CD4-positive, CD25-positive, alpha-beta regulatory T cell (primary cell): ENCODE data around the gene RBM41. TPM values are rescaled to one million over a fixed set of nuclear protein-coding genes. Genes with fewer than 3 reads are reported as not detected.

Experiments
- ATAC-seq, 2 donors: fragments of 150-1000 bp; cut with Tn5 transposase; one replicate each; pipeline ENCODE4 v1.10.0; 2021; ENCODE audit warnings: low read depth in 2 of 2, moderate number of reproducible peaks in 2 of 2, moderate library complexity in 1 of 2
- DNase-seq, 3 donors: peaks; one replicate each; pipeline versions ENCODE4 v3.0.0 to v3.0.0-alpha.2; 2012 to 2022; ENCODE audit warnings: mixed read lengths in 1 of 3
- H3K27ac ChIP-seq: one replicate; pipeline ENCODE4 v1.7.0; 2013; ENCODE audit warnings: mild to moderate bottlenecking, low read length; ENCODE audit not compliant: insufficient read depth, poor library complexity, severe bottlenecking
- H3K27me3 ChIP-seq: one replicate; pipeline ENCODE4 v1.7.0; 2013; ENCODE audit warnings: low read length; ENCODE audit not compliant: control insufficient read depth, insufficient read depth
- H3K36me3 ChIP-seq: one replicate; pipeline ENCODE4 v1.7.0; 2013; ENCODE audit warnings: mild to moderate bottlenecking, low read length, moderate library complexity; ENCODE audit not compliant: control insufficient read depth, insufficient read depth
- H3K4me1 ChIP-seq: 2 replicates; pipeline ENCODE4 v1.7.0; 2013; ENCODE audit warnings: mild to moderate bottlenecking, low read length; ENCODE audit not compliant: insufficient read depth, control insufficient read depth, poor library complexity, severe bottlenecking
- H3K4me3 ChIP-seq: one replicate; pipeline ENCODE4 v1.7.0; 2013; ENCODE audit warnings: low read depth, mild to moderate bottlenecking, low read length, moderate library complexity
- H3K9me3 ChIP-seq, 2 experiments: 1 replicate in 1 of 2; 2 replicates in 1 of 2; pipeline ENCODE4 v1.7.0; 2013; ENCODE audit warnings: low read length in 2 of 2, mild to moderate bottlenecking in 1 of 2, moderate library complexity in 1 of 2; ENCODE audit not compliant: control insufficient read depth in 2 of 2
- H3K27ac Mint-ChIP-seq, 3 donors: one replicate each; pipeline ENCODE4 v1.8.0; 2020 to 2022; ENCODE audit warnings: mild to moderate bottlenecking in 3 of 3, mixed read lengths in 3 of 3, moderate library complexity in 2 of 3
- H3K27me3 Mint-ChIP-seq: one replicate; pipeline ENCODE4 v1.8.0; 2022; ENCODE audit warnings: mild to moderate bottlenecking, mixed read lengths
- H3K36me3 Mint-ChIP-seq: one replicate; pipeline ENCODE4 v1.8.0; 2020; ENCODE audit warnings: mixed read lengths
- H3K4me1 Mint-ChIP-seq, 4 donors: one replicate each; pipeline ENCODE4 v1.8.0; 2020 to 2022; ENCODE audit warnings: mixed read lengths in 4 of 4, mild to moderate bottlenecking in 1 of 4
- H3K4me3 Mint-ChIP-seq, 4 donors: one replicate each; pipeline ENCODE4 v1.8.0; 2020 to 2022; ENCODE audit warnings: mild to moderate bottlenecking in 4 of 4, mixed read lengths in 4 of 4, moderate library complexity in 3 of 4
- H3K9me3 Mint-ChIP-seq, 7 donors: one replicate each; pipeline ENCODE4 v1.8.0; 2020 to 2022; ENCODE audit warnings: mixed read lengths in 7 of 7, mild to moderate bottlenecking in 3 of 7, moderate library complexity in 2 of 7
- polyA plus RNA-seq, 4 donors: library from polyadenylated mRNA; unstranded; fragments of 300-500 nt; fragmentation: Illumina TruSeq; gene quantifications; one replicate each; pipeline ENCODE4 v1.2.3, GENCODE V29; 2021
- total RNA-seq: library from RNA; stranded (reverse); gene quantifications from one replicate; pipeline ENCODE4 v1.2.3, GENCODE V29; 2022

The RBM41 gene
- total and polyA plus RNA-seq, 5 donors from 2014 or later: 5.3 to 16.8 (median 10.2) TPM

GRCh38 chrX:107153005-107153404 is 34.4 kb upstream of the RBM41 start:
- no peaks in the 10 kb centered on the region for H3K27me3 ChIP-seq
- DNase-seq (no peak), ATAC-seq (no peak)
- Mint-ChIP-seq H3K9me3 (peaks cover 0 to 1% (median 0%) of the 10 kb centered on the region in 7 donors), H3K4me3 (no peak overlapping the region), H3K4me1 (peaks cover 0 to 10% (median 3%) of the 10 kb centered on the region in 4 donors), H3K27ac (no peak overlapping the region), H3K36me3 (no peaks in the 10 kb centered on the region), H3K27me3 (no peaks in the 10 kb centered on the region)
- H3K9me3 ChIP-seq: no peaks in the 10 kb centered on the region
- H3K36me3 ChIP-seq: no peaks in the 10 kb centered on the region
- H3K4me3 ChIP-seq: no peak overlapping the region
- H3K4me1 ChIP-seq: no peaks in the 10 kb centered on the region
- no peak overlapping the region for H3K27ac ChIP-seq

GRCh38 chrX:107146670-107147069 is 28.0 kb upstream of the RBM41 start:
- Mint-ChIP-seq H3K27me3 (no peaks in the 10 kb centered on the region), H3K36me3 (no peaks in the 10 kb centered on the region), H3K27ac (no peak overlapping the region), H3K4me3 (no peak overlapping the region), H3K9me3 (peaks cover 0 to 1% (median 0%) of the 10 kb centered on the region in 7 donors), H3K4me1 (peaks cover 0 to 4% (median 0%) of the 10 kb centered on the region in 4 donors)
- Histone ChIP-seq H3K27me3 (no peaks in the 10 kb centered on the region), H3K4me3 (no peak overlapping the region), H3K9me3 (no peaks in the 10 kb centered on the region), H3K4me1 (no peaks in the 10 kb centered on the region), H3K27ac (no peak overlapping the region), H3K36me3 (no peaks in the 10 kb centered on the region)
- DNase-seq (no peak), ATAC-seq (no peak)

GRCh38 chrX:107135965-107136307 is 17.3 kb upstream of the RBM41 start:
- peaks cover 4 to 6% (median 6%) of the 10 kb centered on the region in 4 donors for H3K4me1 Mint-ChIP-seq
- peak overlapping the region in 2 of 4 donors; percentile 31 to 42 for H3K4me3 Mint-ChIP-seq
- H3K36me3 ChIP-seq: no peaks in the 10 kb centered on the region
- peaks cover 9% of the 10 kb centered on the region for H3K27me3 Mint-ChIP-seq
- no peak for ATAC-seq
- no peak for DNase-seq
- H3K36me3 Mint-ChIP-seq: no peaks in the 10 kb centered on the region
- H3K4me3 ChIP-seq: peak overlapping the region; percentile 0
- no peaks in the 10 kb centered on the region for H3K27me3 ChIP-seq
- H3K27ac Mint-ChIP-seq: peak overlapping the region in 2 of 3 donors; percentile 77 to 83
- peaks cover 0 to 3% (median 0%) of the 10 kb centered on the region in 7 donors for H3K9me3 Mint-ChIP-seq
- H3K9me3 ChIP-seq: no peaks in the 10 kb centered on the region
- no peak overlapping the region for H3K27ac ChIP-seq
- H3K4me1 ChIP-seq: no peaks in the 10 kb centered on the region

- Mint-ChIP-seq H3K4me1 (peaks cover 4 to 6% (median 6%) of the 10 kb centered on the region in 4 donors), H3K27ac (peak overlapping the region in 2 of 3 donors; percentile 77 to 83), H3K4me3 (peak overlapping the region in 2 of 4 donors; percentile 31 to 42), H3K36me3 (no peaks in the 10 kb centered on the region), H3K9me3 (peaks cover 0 to 3% (median 0%) of the 10 kb centered on the region in 7 donors), H3K27me3 (peaks cover 9% of the 10 kb centered on the region)
- peak; percentile 76 to 97 for ATAC-seq
- H3K27me3 ChIP-seq: no peaks in the 10 kb centered on the region
- no peaks in the 10 kb centered on the region for H3K9me3 ChIP-seq
- H3K4me1 ChIP-seq: no peaks in the 10 kb centered on the region
- H3K4me3 ChIP-seq: peak overlapping the region; percentile 0
- no peak overlapping the region for H3K27ac ChIP-seq
- DNase-seq: peak in 1 of 3 donors; percentile 82
- no peaks in the 10 kb centered on the region for H3K36me3 ChIP-seq
Observed at GRCh38 chrX:107135049-107135964, 16.7 kb upstream of the RBM41 start.

GRCh38 chrX:107123750-107124149 is 5.1 kb upstream of the RBM41 start:
- DNase-seq (no peak), ATAC-seq (no peak)
- Mint-ChIP-seq H3K9me3 (no peaks in the 10 kb centered on the region), H3K4me1 (peaks cover 0 to 7% (median 3%) of the 10 kb centered on the region in 4 donors), H3K36me3 (no peaks in the 10 kb centered on the region), H3K27ac (no peak overlapping the region), H3K4me3 (no peak overlapping the region), H3K27me3 (no peaks in the 10 kb centered on the region)
- Histone ChIP-seq H3K27me3 (no peaks in the 10 kb centered on the region), H3K27ac (no peak overlapping the region), H3K36me3 (no peaks in the 10 kb centered on the region), H3K4me1 (no peaks in the 10 kb centered on the region), H3K9me3 (no peaks in the 10 kb centered on the region), H3K4me3 (no peak overlapping the region)

- no peak for ATAC-seq
- Mint-ChIP-seq H3K27ac (peak overlapping the region; percentile 93 to 98 (median 96)), H3K9me3 (peaks cover 0 to 2% (median 0%) of the 10 kb centered on the region in 7 donors), H3K4me3 (peak overlapping the region; percentile 98 to 99 (median 98)), H3K36me3 (peaks cover 7% of the 10 kb centered on the region), H3K27me3 (no peaks in the 10 kb centered on the region), H3K4me1 (peaks cover 0 to 36% (median 22%) of the 10 kb centered on the region in 4 donors)
- no peaks in the 10 kb centered on the region for H3K9me3 ChIP-seq
- peaks cover 6% of the 10 kb centered on the region for H3K4me1 ChIP-seq
- H3K4me3 ChIP-seq: peak overlapping the region; percentile 84
- peak overlapping the region; percentile 45 for H3K27ac ChIP-seq
- no peak for DNase-seq
- no peaks in the 10 kb centered on the region for H3K27me3 ChIP-seq
- H3K36me3 ChIP-seq: peaks cover 19% of the 10 kb centered on the region
Observed at GRCh38 chrX:107119283-107119682, 661 bp upstream of the RBM41 start.

GRCh38 chrX:107117993-107118321 is 665 bp downstream of the RBM41 start:
- Mint-ChIP-seq H3K27me3 (no peaks in the 10 kb centered on the region), H3K9me3 (peaks cover 0 to 2% (median 0%) of the 10 kb centered on the region in 7 donors), H3K4me1 (peaks cover 0 to 47% (median 31%) of the 10 kb centered on the region in 4 donors), H3K4me3 (peak overlapping the region; percentile 98 to 99 (median 98)), H3K36me3 (peaks cover 15% of the 10 kb centered on the region), H3K27ac (peak overlapping the region in 2 of 3 donors; percentile 2 to 93)
- Histone ChIP-seq H3K27me3 (no peaks in the 10 kb centered on the region), H3K27ac (peak overlapping the region; percentile 51), H3K4me3 (peak overlapping the region; percentile 84), H3K36me3 (peaks cover 32% of the 10 kb centered on the region), H3K4me1 (peaks cover 6% of the 10 kb centered on the region), H3K9me3 (no peaks in the 10 kb centered on the region)
- ATAC-seq (no peak), DNase-seq (no peak)
